CD4-positive, alpha-beta memory T cell (primary cell): ENCODE data around the gene PIP4K2A. TPM values are rescaled to one million over a fixed set of nuclear protein-coding genes. Genes with fewer than 3 reads are reported as not detected.
"Not testable (repeated sequence)": the region's sequence is repeated elsewhere in the genome, so short reads cannot be mapped to it uniquely, and the experiment has no call there.

Source experiments
- CTCF ChIA-PET: fragments of 350-600 bp; sonication (Branson Sonifier 250); formaldehyde crosslinking; loops from one replicate; lab custom pipeline; 2021; ENCODE audit warnings: inconsistent platforms; ENCODE audit not compliant: partially characterized antibody; lab: Charles Lee
- POLR2A ChIA-PET: fragments of 350-600 bp; sonication (Branson Sonifier 250); formaldehyde crosslinking; loops from one replicate; lab custom pipeline; 2021; ENCODE audit not compliant: partially characterized antibody; lab: Charles Lee
- DNase-seq, 5 donors: peaks; one replicate each; pipeline versions ENCODE4 v3.0.0 to v3.0.0-alpha.2; 2020 to 2022; ENCODE audit warnings: mixed read lengths in 1 of 5
- H3K27ac ChIP-seq: one replicate; pipeline ENCODE4 v1.7.0; 2013; ENCODE audit warnings: low read depth, low read length
- H3K27me3 ChIP-seq: 2 replicates; pipeline ENCODE4 v1.7.0; 2013; ENCODE audit warnings: mild to moderate bottlenecking, low read length, moderate library complexity; ENCODE audit not compliant: insufficient read depth
- H3K36me3 ChIP-seq: 2 replicates; pipeline ENCODE4 v1.7.0; 2013; ENCODE audit warnings: mild to moderate bottlenecking, low read length, moderate library complexity; ENCODE audit not compliant: insufficient read depth
- H3K4me1 ChIP-seq: 2 replicates; pipeline ENCODE4 v1.7.0; 2013; ENCODE audit warnings: mild to moderate bottlenecking, low read length, moderate library complexity; ENCODE audit not compliant: insufficient read depth
- H3K4me3 ChIP-seq, 2 donors: one replicate each; pipeline ENCODE4 v1.7.0; 2013; ENCODE audit warnings: low read length in 2 of 2, mild to moderate bottlenecking in 1 of 2
- H3K9me3 ChIP-seq, 2 donors: one replicate each; pipeline ENCODE4 v1.7.0; 2013; ENCODE audit warnings: low read length in 2 of 2, control low read depth in 1 of 2; ENCODE audit not compliant: control insufficient read depth in 1 of 2
- H3K27ac Mint-ChIP-seq, 7 donors: one replicate each; pipeline ENCODE4 v1.8.0; 2020 to 2021; ENCODE audit warnings: mixed read lengths in 7 of 7, mild to moderate bottlenecking in 6 of 7, inconsistent platforms in 3 of 7, moderate library complexity in 3 of 7
- H3K27me3 Mint-ChIP-seq, 2 donors: one replicate each; pipeline ENCODE4 v1.8.0; 2020 to 2021; ENCODE audit warnings: mixed read lengths in 2 of 2
- H3K36me3 Mint-ChIP-seq, 2 donors: one replicate each; pipeline ENCODE4 v1.8.0; 2020 to 2021; ENCODE audit warnings: mixed read lengths in 2 of 2, inconsistent platforms in 1 of 2, mild to moderate bottlenecking in 1 of 2
- H3K4me1 Mint-ChIP-seq, 4 donors: one replicate each; pipeline ENCODE4 v1.8.0; 2020 to 2021; ENCODE audit warnings: mixed read lengths in 4 of 4, mild to moderate bottlenecking in 1 of 4
- H3K4me3 Mint-ChIP-seq, 8 donors: one replicate each; pipeline ENCODE4 v1.8.0; 2020 to 2021; ENCODE audit warnings: mixed read lengths in 8 of 8, mild to moderate bottlenecking in 7 of 8, moderate library complexity in 6 of 8, inconsistent platforms in 3 of 8
- H3K9me3 Mint-ChIP-seq, 8 donors: one replicate each; pipeline ENCODE4 v1.8.0; 2020 to 2021; ENCODE audit warnings: mixed read lengths in 8 of 8, mild to moderate bottlenecking in 5 of 8, inconsistent platforms in 3 of 8, moderate library complexity in 1 of 8
- intact Hi-C: fragments of 100-400 bp; cut with micrococcal nuclease; formaldehyde crosslinking; loops from one replicate; pipeline ENCODE4 v1.15.1; 2023
- polyA plus RNA-seq, 2 donors: library from polyadenylated mRNA; unstranded; fragments of 300-500 nt; fragmentation: Illumina TruSeq; gene quantifications; one replicate each; pipeline ENCODE4 v1.2.3, GENCODE V29; 2021
- total RNA-seq, 2 experiments: library from RNA; stranded (reverse); gene quantifications; one replicate each; pipeline ENCODE4 v1.2.3, GENCODE V29; 2021

The PIP4K2A gene
- total and polyA plus RNA-seq, 4 experiments from 2014 or later = 33.4 to 179 (median 129) TPM

DNA sequence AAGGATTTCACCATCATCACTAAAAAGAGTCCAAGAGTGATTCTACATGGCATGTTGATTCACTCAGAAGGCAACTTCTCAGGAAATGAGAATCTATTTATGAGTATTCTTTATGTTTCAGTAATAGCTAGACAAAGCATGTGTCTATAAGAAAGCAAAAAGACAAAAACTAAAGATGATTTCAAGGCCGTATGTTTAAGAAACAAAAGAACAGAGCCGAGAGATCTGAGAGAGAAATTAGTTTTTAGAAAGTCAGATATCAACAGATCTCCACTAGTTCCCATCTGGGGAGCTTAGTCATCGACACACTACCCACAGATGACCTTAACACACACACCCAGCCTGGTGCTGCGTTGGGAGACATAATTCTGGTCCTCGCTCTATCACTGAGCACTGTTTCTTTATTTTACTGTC, 21.0 kb downstream of the PIP4K2A start:
- Mint-ChIP-seq H3K4me3 (peak overlapping the region; percentile 31 to 74 (median 62)), H3K4me1 (peaks cover 71 to 95% (median 86%) of the 10 kb centered on the region in 4 donors), H3K36me3 (peaks cover 11 to 12% of the 10 kb centered on the region in 2 donors), H3K9me3 (no peaks in the 10 kb centered on the region), H3K27ac (peak overlapping the region; percentile 85 to 97 (median 88)), H3K27me3 (no peaks in the 10 kb centered on the region)
- peak in 1 of 5 donors; percentile 68 for DNase-seq
- H3K27me3 ChIP-seq = no peaks in the 10 kb centered on the region
- H3K9me3 ChIP-seq = no peaks in the 10 kb centered on the region
- no peak overlapping the region for H3K4me3 ChIP-seq
- CTCF ChIA-PET = interaction anchor here (1.3 to 2.8 kb wide), 4 partner anchors 11 to 119 kb away, joined by 3 to 9 read pairs (median 6); no protein-coding TSS in a partner anchor
- peak overlapping the region; percentile 29 for H3K27ac ChIP-seq
- no peaks in the 10 kb centered on the region for H3K36me3 ChIP-seq
- POLR2A ChIA-PET = interaction anchor here (0.7 to 2.5 kb wide), 11 partner anchors 10 to 45 kb away, joined by 3 to 11 read pairs (median 6); no protein-coding TSS in a partner anchor
- intact Hi-C loops = loop anchor here (1.0 kb wide), 1 partner anchor 9 kb away; no protein-coding TSS in a partner anchor
- H3K4me1 ChIP-seq = peaks cover 99% of the 10 kb centered on the region

GRCh38 chr10:22692119-22692518, 22.3 kb downstream of the PIP4K2A start:
- H3K4me3 Mint-ChIP-seq = peak overlapping the region in 6 of 8 donors; percentile 6 to 74 (median 56)
- DNase-seq, H3K27ac ChIP-seq, H3K27me3 Mint-ChIP-seq, H3K36me3 ChIP-seq, H3K27me3 ChIP-seq, intact Hi-C loops, H3K9me3 ChIP-seq, H3K4me3 ChIP-seq, H3K9me3 Mint-ChIP-seq: not testable (repeated sequence)
- CTCF ChIA-PET = interaction anchor here (1.2 to 2.8 kb wide), 6 partner anchors 9 to 118 kb away, joined by 3 to 9 read pairs (median 5); no protein-coding TSS in a partner anchor
- peaks cover 78 to 98% (median 86%) of the 10 kb centered on the region in 4 donors for H3K4me1 Mint-ChIP-seq
- peak overlapping the region; percentile 79 to 97 (median 88) for H3K27ac Mint-ChIP-seq
- POLR2A ChIA-PET = interaction anchor here (1.0 to 2.5 kb wide), 14 partner anchors 8 to 81 kb away, joined by 3 to 13 read pairs (median 5); no protein-coding TSS in a partner anchor
- H3K36me3 Mint-ChIP-seq = peaks cover 12% of the 10 kb centered on the region in 2 donors
- H3K4me1 ChIP-seq = peaks cover 99% of the 10 kb centered on the region

DNA sequence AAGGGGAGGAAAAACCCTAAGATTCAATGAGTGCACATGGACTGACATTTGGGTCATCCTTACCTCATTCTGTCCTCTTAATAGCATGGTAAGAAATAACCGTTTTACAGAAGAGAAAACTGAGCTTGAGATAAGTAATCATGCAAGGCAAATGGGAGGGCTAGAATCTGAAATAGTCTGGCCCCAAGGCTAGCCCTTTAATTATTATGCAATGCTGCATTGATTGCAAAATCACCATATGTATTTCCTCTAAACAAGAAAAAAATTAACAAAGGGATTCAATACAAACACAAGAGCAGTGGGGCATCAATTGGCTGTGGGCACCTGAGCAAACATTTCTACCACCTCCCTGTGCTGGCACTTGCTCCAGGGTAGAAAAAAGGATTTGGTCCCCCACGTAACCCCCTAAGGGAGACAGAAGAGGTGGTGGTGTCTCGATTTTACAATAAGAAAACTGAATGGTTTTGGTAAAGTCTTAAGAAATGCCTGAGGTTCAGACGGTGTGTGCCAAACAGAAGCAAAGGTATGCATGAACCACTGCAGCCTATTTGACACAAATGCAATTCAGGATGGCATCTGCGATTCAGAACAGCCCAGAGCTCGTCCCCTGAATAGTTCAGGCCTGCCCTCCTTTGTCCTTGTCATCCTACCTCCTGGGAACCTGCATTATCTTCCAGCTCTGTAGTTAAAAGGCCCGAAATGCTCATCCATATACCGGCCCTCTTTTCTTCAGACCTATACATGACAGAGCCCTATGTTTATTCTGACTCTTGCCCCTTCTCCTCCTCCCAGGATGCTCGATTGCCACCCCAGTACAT, 23.6 kb downstream of the PIP4K2A start:
- ChIA-PET POLR2A (interaction anchor here (1.0 to 1.9 kb wide), 10 partner anchors 9 to 80 kb away, joined by 3 to 13 read pairs (median 5); no protein-coding TSS in a partner anchor), CTCF (interaction anchor here (0.7 to 2.8 kb wide), 7 partner anchors 9 to 117 kb away, joined by 3 to 9 read pairs (median 4); no protein-coding TSS in a partner anchor)
- H3K4me3 Mint-ChIP-seq = peak overlapping the region; percentile 8 to 74 (median 41)
- peaks cover 78 to 98% (median 86%) of the 10 kb centered on the region in 4 donors for H3K4me1 Mint-ChIP-seq
- intact Hi-C loops = loop anchor here (1.0 kb wide), 1 partner anchor 11 kb away; no protein-coding TSS in a partner anchor
- no peaks in the 10 kb centered on the region for H3K27me3 ChIP-seq
- H3K4me1 ChIP-seq = peaks cover 100% of the 10 kb centered on the region
- DNase-seq = no peak
- peak overlapping the region; percentile 22 for H3K27ac ChIP-seq
- H3K36me3 ChIP-seq = no peaks in the 10 kb centered on the region
- no peaks in the 10 kb centered on the region for H3K9me3 ChIP-seq
- peaks cover 12 to 16% of the 10 kb centered on the region in 2 donors for H3K36me3 Mint-ChIP-seq
- no peaks in the 10 kb centered on the region for H3K9me3 Mint-ChIP-seq
- peak overlapping the region; percentile 79 to 97 (median 88) for H3K27ac Mint-ChIP-seq
- no peaks in the 10 kb centered on the region for H3K27me3 Mint-ChIP-seq
- H3K4me3 ChIP-seq = no peak overlapping the region

DNA sequence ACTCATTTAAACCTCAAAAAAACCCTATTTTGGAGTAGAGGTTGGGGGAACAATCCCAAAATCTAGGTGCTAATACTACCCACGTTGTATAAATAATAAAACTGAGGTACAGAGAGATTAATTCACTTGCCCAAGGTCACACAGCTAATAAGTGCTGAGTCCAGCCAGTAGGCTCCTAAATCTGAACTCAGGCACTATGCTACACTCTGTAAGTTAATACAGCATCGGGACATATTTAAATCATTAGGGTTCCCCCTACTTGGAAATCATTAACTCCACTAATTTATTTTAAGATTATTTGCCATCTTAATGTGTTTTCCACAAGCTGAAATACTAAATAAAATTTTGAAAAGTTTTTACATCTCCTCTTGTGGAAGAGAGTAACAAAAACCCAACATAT, 24.2 kb downstream of the PIP4K2A start:
- Histone ChIP-seq H3K9me3 (no peaks in the 10 kb centered on the region), H3K4me1 (peaks cover 100% of the 10 kb centered on the region), H3K4me3 (no peak overlapping the region), H3K36me3 (no peaks in the 10 kb centered on the region), H3K27me3 (no peaks in the 10 kb centered on the region), H3K27ac (peak overlapping the region; percentile 22)
- intact Hi-C loops = no loop called here
- H3K4me1 Mint-ChIP-seq = peaks cover 79 to 98% (median 87%) of the 10 kb centered on the region in 4 donors
- no peak for DNase-seq
- H3K27ac Mint-ChIP-seq = peak overlapping the region; percentile 14 to 97 (median 72)
- H3K36me3 Mint-ChIP-seq = peaks cover 12 to 16% of the 10 kb centered on the region in 2 donors
- ChIA-PET POLR2A (interaction anchor here (1.0 to 1.9 kb wide), 2 partner anchors 14 to 79 kb away, joined by 3 to 7 read pairs; no protein-coding TSS in a partner anchor), CTCF (interaction anchor here (0.7 to 1.9 kb wide), 3 partner anchors 10 to 23 kb away, joined by 3 to 4 read pairs (median 3); no protein-coding TSS in a partner anchor)
- no peaks in the 10 kb centered on the region for H3K27me3 Mint-ChIP-seq
- H3K9me3 Mint-ChIP-seq = no peaks in the 10 kb centered on the region
- peak overlapping the region in 2 of 8 donors; percentile 48 to 74 for H3K4me3 Mint-ChIP-seq

GRCh38 chr10:22686347-22686746, 28.0 kb downstream of the PIP4K2A start:
- no peak for DNase-seq
- no peaks in the 10 kb centered on the region for H3K36me3 ChIP-seq
- H3K4me3 ChIP-seq = no peak overlapping the region
- H3K27ac ChIP-seq = peak overlapping the region; percentile 47
- ChIA-PET CTCF (interaction anchor here (0.7 to 1.3 kb wide), 5 partner anchors 15 to 32 kb away, joined by 3 to 6 read pairs (median 3); no protein-coding TSS in a partner anchor), POLR2A (interaction anchor here (0.8 to 1.6 kb wide), 4 partner anchors 19 to 75 kb away, joined by 3 read pairs; no protein-coding TSS in a partner anchor)
- peak overlapping the region; percentile 72 to 100 (median 94) for H3K27ac Mint-ChIP-seq
- H3K4me1 ChIP-seq = peaks cover 100% of the 10 kb centered on the region
- peaks cover 0 to 3% (median 0%) of the 10 kb centered on the region in 8 donors for H3K9me3 Mint-ChIP-seq
- intact Hi-C loops = loop anchor here (10.0 kb wide), 1 partner anchor 252 kb away; no protein-coding TSS in a partner anchor
- no peaks in the 10 kb centered on the region for H3K27me3 ChIP-seq
- H3K36me3 Mint-ChIP-seq = peaks cover 5 to 11% of the 10 kb centered on the region in 2 donors
- H3K27me3 Mint-ChIP-seq = no peaks in the 10 kb centered on the region
- H3K9me3 ChIP-seq = no peaks in the 10 kb centered on the region
- H3K4me1 Mint-ChIP-seq = peaks cover 78 to 98% (median 89%) of the 10 kb centered on the region in 4 donors
- peak overlapping the region in 5 of 8 donors; percentile 6 to 92 (median 39) for H3K4me3 Mint-ChIP-seq

DNA sequence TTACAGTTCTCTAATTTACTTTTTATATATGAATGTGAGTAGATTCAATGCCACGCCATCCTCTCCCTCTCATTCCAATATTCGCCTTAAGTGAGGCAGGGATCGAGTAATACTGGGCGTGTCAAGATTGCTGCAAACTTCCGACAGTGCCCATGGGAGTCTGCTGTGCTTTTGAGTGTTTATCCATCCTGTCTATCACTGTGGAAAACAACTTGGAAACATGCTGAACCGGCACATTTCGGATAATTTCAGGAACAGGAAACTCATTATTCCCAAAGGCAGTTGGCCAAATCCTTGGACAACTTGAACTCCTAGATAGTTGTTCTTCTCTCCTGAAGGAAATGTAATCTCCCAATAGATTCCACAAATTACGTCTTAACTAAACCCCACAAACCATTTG, 28.5 kb downstream of the PIP4K2A start:
- POLR2A ChIA-PET = interaction anchor here (0.8 to 10.7 kb wide), 6 partner anchors 16 to 75 kb away, joined by 3 to 191 read pairs (median 3); no protein-coding TSS in a partner anchor
- H3K27me3 ChIP-seq = no peaks in the 10 kb centered on the region
- CTCF ChIA-PET = interaction anchor here (0.7 to 1.3 kb wide), 5 partner anchors 14 to 32 kb away, joined by 3 to 6 read pairs (median 3); no protein-coding TSS in a partner anchor
- peak overlapping the region in 5 of 8 donors; percentile 6 to 92 (median 39) for H3K4me3 Mint-ChIP-seq
- H3K27ac Mint-ChIP-seq = peak overlapping the region; percentile 65 to 100 (median 94)
- H3K4me3 ChIP-seq = no peak overlapping the region
- no peaks in the 10 kb centered on the region for H3K27me3 Mint-ChIP-seq
- H3K36me3 ChIP-seq = no peaks in the 10 kb centered on the region
- peaks cover 5 to 11% of the 10 kb centered on the region in 2 donors for H3K36me3 Mint-ChIP-seq
- peaks cover 0 to 3% (median 0%) of the 10 kb centered on the region in 8 donors for H3K9me3 Mint-ChIP-seq
- peaks cover 100% of the 10 kb centered on the region for H3K4me1 ChIP-seq
- intact Hi-C loops = loop anchor here (10.0 kb wide), 1 partner anchor 251 kb away; no protein-coding TSS in a partner anchor
- DNase-seq = no peak
- peak overlapping the region; percentile 47 for H3K27ac ChIP-seq
- H3K4me1 Mint-ChIP-seq = peaks cover 76 to 98% (median 90%) of the 10 kb centered on the region in 4 donors
- H3K9me3 ChIP-seq = no peaks in the 10 kb centered on the region
